COLO829 (cell line): ENCODE results near the gene RBSN.

Experiments
- DNase-seq: peaks from one replicate; pipeline ENCODE4 v3.0.0; 2012; ENCODE audit warnings: low spot score

RBSN gene

GRCh38 chr3:15060029-15060428, 38.9 kb downstream of the RBSN start:
- DNase-seq, result no peak

GRCh38 chr3:15056676-15057404, 42.1 kb downstream of the RBSN start:
- no peak for DNase-seq

GRCh38 chr3:15055019-15055557, 43.9 kb downstream of the RBSN start:
- DNase-seq, result no peak

GRCh38 chr3:15053541-15053940, 45.4 kb downstream of the RBSN start:
- DNase-seq, result no peak

- peak; percentile 72 for DNase-seq
These were observed 46.4 kb downstream of the RBSN start for GRCh38 chr3:15052335-15053242.

GRCh38 chr3:15051531-15051930, 47.4 kb downstream of the RBSN start:
- peak; percentile 51 for DNase-seq

- no peak for DNase-seq
These were observed 48.4 kb downstream of the RBSN start for GRCh38 chr3:15050405-15051092.

GRCh38 chr3:15049584-15049983, 49.4 kb downstream of the RBSN start:
- no peak for DNase-seq

- DNase-seq, result no peak
These were observed 53.3 kb downstream of the RBSN start for GRCh38 chr3:15045667-15046066.

GRCh38 chr3:15044326-15044725, 54.6 kb downstream of the RBSN start:
- no peak for DNase-seq

- no peak for DNase-seq
These were observed 55.4 kb downstream of the RBSN start for GRCh38 chr3:15043408-15044171.

GRCh38 chr3:15042936-15043335, 56.0 kb downstream of the RBSN start:
- no peak for DNase-seq

GRCh38 chr3:15041950-15042349, 57.0 kb downstream of the RBSN start:
- DNase-seq, result no peak

GRCh38 chr3:15040844-15041243, 58.1 kb downstream of the RBSN start:
- no peak for DNase-seq

GRCh38 chr3:15038306-15038705, 60.6 kb downstream of the RBSN start:
- no peak for DNase-seq

- DNase-seq, result no peak
These were observed 65.8 kb downstream of the RBSN start for GRCh38 chr3:15033103-15033502.

- DNase-seq, result no peak
These were observed 66.3 kb downstream of the RBSN start for GRCh38 chr3:15032650-15033049.

GRCh38 chr3:15029625-15030024, 69.3 kb downstream of the RBSN start:
- no peak for DNase-seq

- no peak for DNase-seq
These were observed 75.2 kb downstream of the RBSN start for GRCh38 chr3:15023719-15024118.

GRCh38 chr3:15023249-15023648, 75.7 kb downstream of the RBSN start:
- no peak for DNase-seq
